HG03175 (cell line): ENCODE results near the gene OLFM2.
A peak's percentile ranks its signal among the peaks of the same experiment; 100 is the strongest.
"Not testable (repeated sequence)": the region's sequence is repeated elsewhere in the genome, so short reads cannot be mapped to it uniquely, and the experiment has no call there.

Source experiments
- ATAC-seq: cut with Tn5 transposase; IDR thresholded peaks from one replicate; pipeline ENCODE4 v1.9.1; 2021; ENCODE audit warnings: mild to moderate bottlenecking, moderate library complexity; ENCODE audit not compliant: unreplicated experiment

The OLFM2 gene

DNA sequence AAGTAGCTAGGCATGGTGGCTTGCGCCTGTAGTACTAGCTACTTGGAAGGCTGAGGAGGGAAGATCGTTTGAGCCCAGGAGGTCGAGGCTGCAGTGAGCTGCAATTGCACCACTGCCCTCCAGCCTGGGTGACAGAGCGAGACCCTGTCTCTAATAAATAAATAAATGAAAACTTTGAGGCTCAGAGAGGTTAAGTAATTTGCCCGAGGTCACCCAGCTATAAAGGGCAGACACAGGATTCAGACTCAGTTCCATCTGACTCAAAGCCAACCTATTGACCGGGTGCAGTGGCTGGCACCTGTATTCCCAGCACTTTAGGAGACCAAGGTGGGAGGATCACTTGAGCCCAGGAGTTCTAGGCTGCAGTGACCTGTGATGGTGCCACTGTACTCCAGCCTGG is 7.4 kb upstream of the OLFM2 start:
- no peak for ATAC-seq

- no peak for ATAC-seq
Observed at GRCh38 chr19:9941671-9942070, 5.4 kb upstream of the OLFM2 start.

- no peak for ATAC-seq
Observed at GRCh38 chr19:9941231-9941630, 4.9 kb upstream of the OLFM2 start.

DNA sequence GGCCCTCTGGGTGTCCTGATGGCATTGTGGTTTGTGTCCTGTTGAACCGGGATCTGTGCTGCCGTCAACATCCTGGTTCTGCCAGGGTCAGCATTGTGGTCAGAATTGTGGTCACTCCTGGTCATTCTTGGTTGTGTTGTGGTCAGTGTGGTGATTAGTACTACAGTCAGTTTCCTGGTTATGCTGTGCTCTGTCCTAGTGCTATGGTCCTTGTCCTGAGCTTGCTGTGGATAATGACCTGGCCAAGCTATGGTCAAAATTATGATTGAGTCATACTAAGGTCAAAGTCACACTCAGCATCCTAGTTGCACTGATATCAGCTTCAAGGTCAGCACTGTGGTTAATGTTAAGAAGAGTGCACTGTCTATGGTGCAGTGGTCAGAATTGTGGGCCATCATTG is 4.5 kb upstream of the OLFM2 start:
- ATAC-seq = no peak

DNA sequence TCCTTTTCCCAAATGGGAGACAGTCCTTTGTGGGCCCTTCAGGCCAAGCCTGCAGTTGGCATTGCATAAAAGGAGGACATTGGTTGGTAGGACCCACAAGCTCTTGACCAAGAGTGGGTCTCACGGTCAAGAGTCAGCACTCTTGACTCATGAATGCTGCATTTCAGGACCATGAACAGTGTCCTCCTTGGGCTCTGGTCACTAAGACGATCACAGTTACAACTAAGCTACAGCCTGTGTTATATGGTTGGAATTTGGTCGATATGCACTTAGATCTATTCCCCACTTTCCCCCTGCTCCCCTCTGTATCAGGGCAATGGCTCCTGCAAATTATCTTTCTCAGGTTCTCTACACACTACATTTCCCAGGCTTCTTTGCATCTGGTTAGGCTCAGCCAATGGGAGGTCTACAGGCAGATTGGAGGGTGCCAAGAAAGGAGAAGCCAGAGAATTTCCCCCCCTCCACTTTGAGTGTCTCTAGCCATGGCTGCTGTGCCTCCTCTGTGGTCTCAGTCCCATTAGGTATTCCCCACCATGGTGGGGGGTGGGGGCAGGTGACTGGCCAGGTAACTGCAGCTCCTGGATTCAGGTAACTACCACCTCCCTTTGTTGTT is 3.1 kb upstream of the OLFM2 start:
- ATAC-seq = no peak

DNA sequence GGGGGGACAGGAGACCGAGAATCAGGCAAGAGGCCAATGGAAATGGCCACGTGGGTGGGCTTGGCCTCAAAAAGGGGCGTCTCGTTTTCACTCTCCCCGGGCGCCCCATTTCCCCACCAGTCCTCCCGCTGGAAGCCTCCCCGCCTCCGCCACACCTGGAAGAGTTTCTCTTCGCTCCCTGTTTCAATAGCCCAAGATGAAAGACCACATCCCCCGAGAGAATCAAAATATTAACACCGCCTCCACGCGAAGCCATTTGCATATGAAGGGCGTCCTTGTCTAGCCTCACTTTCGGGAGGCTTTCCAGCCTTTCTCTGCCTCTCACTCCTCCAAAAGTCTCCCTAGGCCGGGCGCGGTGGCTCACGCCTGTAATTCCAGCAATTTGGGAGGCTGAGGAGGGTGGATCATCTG is 691 bp upstream of the OLFM2 start:
- ATAC-seq = no peak

DNA sequence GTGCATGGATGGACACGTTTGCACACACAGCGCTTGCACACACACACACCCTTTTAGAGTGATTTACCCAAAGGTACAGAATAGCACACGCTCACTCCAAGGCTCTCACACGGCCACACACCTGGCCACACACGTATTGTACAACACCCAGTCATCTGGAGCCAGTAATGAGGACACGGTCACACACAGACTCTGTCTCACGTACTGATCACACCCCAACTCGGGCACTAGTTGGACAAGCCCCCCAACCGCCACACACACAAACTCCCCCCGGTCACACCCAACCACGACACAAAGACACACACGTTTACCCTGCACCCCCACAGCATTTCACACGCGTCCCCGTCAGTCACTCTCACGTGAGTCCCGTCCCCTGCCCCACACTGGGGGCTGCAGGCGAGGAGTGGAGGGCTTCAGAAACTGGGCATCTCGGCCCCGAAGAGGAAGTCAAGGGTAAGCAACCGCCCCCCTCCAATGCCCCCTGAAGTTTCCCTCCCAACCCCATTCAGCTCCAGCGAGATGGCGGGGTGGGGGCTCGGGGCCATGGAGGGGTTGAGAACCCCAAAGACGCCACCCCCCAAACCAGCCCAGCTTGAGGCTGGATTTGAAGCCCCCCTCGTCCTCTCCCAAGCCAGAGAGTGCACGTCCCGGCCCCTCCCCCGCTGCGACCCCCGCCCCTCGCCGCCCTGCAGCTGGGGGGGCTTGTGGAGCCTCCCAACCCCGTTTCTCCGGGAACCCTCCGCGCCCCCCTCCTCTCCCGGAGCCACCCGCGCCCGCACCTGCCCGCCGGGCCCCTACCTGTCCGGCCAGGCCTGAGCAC is 599 bp downstream of the OLFM2 start:
- ATAC-seq = no peak

DNA sequence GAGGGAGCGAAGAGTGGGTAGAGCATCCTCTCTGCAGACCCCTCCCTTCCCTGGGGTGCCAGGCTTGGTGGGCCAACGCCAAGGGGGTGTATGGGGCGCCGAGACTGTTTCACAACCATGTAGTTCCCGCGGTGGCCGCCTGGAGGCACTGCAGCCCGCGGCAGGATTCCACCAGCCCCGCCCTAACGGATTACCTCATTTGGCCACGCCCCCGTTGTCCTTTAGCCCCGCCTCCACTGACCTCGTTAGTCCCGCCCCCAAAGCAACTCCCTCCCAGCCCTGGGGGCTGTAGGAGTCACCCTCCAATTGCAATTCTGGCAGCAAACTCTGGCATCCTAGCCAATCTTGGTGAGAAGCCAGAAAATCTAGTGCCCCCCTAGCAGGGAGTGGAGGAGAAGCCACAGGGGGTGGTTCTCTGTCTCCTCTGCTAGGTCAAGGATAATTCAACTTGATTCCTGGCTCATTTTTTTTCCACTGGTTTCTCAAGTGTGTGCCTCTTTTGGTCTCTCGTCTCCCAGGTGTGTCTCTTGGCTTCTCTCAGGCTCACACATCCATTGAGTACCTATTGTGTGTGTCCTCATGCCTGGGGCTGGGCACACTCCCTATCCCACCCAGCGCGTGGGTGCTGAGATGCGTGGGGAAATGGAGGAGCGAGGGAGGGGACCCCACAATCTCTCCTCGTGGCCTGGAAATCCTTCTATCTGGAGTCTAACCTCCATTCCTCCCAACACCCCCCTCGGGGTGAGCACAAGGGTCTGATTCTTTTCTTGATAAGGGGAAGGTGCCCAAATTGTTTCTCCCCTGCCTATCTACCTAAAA is 2.0 kb downstream of the OLFM2 start:
- peak; percentile 51 for ATAC-seq

GRCh38 chr19:9932835-9933234 is 3.5 kb downstream of the OLFM2 start:
- no peak for ATAC-seq

- ATAC-seq = no peak
Observed at GRCh38 chr19:9931629-9932028, 4.7 kb downstream of the OLFM2 start.

- ATAC-seq = no peak
Observed at GRCh38 chr19:9923440-9923839, 12.9 kb downstream of the OLFM2 start.

GRCh38 chr19:9922782-9923379 is 13.4 kb downstream of the OLFM2 start:
- ATAC-seq = not testable (repeated sequence)

DNA sequence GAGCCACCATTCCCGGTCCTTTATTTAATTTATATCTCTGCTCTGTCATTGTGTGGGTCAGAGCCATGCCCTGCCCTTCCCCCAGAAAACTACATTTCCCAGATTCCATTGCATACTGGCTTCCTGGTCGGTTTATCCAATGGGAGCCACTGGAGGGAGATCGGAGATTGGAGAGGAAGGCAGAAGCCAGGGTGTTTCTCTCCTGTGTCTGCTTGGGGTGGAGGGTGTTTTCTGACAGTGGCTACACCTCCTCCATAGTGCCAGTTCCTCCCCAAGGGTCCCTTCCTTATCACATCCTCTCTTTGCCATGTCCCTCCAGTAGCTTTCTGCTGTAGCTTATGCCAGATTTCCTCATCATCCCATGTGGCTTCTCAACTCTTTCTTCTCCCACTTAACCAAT is 19.0 kb downstream of the OLFM2 start:
- ATAC-seq = no peak

GRCh38 chr19:9916719-9917118 is 19.6 kb downstream of the OLFM2 start:
- ATAC-seq = no peak

DNA sequence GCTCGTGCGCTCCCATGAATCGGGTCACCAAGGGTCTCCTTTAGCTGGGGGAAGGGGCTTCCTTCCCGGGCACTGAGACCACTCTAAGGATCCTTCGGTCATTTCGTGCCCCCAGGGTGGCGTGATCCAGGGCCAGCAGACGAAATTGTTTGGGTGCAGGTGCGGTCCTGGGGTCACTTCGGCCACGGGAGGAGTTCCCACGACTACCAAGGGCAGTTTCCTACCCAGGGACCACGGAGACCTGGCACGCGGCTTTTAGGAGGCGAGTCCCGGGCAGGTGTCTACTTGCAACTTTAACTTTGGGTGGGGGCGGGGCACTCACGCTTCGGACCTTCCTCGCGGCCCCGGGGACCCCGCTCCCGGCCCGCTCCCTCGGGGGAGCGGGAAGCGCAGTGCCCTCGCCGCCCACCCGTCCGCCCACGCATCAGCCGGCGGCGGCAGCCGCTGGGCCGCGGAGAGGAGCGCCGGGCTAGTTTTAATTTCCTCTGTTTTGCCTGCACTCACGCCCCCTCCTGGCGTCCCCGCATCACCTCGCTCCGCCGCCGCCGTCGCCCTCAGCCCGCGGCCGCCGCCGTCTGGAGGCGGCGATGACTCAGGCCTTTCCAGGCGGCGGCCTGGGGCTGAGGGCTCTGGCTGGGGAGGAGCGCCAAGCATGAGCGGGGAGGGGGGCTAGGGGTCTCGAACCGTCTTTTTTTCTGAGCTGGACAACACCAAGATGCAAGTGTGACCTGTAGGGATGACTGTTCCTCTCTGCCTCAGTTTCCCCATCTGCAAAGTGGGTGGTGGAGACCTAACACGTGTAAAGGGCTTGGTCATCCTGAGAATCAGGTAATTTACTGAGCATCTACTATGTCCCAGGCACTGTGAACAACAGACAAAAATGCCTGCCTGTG is 21.8 kb downstream of the OLFM2 start:
- ATAC-seq = peak; percentile 46

DNA sequence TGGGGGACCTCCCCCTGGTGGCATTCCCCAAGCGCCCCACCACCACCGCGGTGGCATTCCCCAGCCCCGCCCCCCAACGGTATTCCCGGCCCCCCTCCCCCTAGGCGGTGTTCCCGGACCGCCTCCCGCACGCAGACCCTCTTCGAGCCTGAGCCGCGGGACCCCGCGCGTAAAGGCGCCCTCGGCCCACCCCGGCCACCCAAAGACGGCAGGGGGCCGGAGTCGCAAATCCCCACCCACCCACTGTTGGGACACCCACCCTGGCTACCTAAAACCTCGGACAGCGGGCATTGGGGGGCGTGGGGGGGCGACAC is 22.4 kb downstream of the OLFM2 start:
- no peak for ATAC-seq

- ATAC-seq = no peak
Observed at GRCh38 chr19:9913237-9914000, 22.9 kb downstream of the OLFM2 start.

GRCh38 chr19:9912551-9913236 is 23.6 kb downstream of the OLFM2 start:
- no peak for ATAC-seq

DNA sequence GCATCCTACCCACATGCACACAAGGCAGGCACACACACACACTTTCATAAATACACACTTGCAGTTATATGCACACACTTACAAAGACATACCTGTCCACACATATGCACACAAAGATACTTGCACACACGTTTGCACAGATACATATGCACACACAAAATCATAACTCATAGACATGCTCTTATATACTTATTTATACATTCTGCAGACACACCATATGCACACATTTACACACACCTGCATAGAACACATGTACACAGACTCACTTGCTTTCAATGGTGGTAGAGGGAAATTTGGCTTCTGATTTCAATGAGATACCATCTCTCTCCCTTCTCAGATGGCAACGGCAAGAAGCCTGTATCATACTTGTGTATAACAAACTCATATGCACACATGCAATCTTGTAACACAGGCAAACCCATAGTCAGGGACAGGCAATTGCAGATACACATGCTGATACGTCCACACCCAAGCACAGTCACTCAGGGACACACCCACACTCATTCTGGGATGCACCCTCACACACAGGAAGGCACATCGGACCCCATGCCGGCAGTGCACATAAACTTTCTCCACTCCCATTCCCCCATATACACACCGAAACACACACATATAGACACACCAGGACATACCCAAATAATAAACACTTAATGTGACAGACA is 24.7 kb downstream of the OLFM2 start:
- no peak for ATAC-seq
